ENCODE data around the gene UBE2N.

UBE2N gene

GRCh38 chr12:93453633-93454032 lies 11.9 kb upstream of the UBE2N start:
- no peak for TF ChIP-seq SPI1 (IDR thresholded peaks at IDR 0.05; ENCODE audit: borderline replicate concordance, low read depth)
- TF ChIP-seq CTCF (IDR thresholded peaks at IDR 0.05; ENCODE audit: insufficient read depth, low read length) = no peak
- Histone ChIP-seq H3K27me3 (ENCODE audit: insufficient read depth, poor library complexity, severe bottlenecking) (no peaks in the 10 kb centered on the region), H3K4me3 (replicated peaks; ENCODE audit: insufficient read depth, low read length) (no peak overlapping the region), H3K27ac (replicated peaks) (no peak overlapping the region)
- no peak for DNase-seq (ENCODE audit: low read depth in 1 of 2, low spot score in 1 of 2)

GRCh38 chr12:93451423-93452158 lies 9.8 kb upstream of the UBE2N start:
- no peak overlapping the region for H3K4me3 ChIP-seq (replicated peaks; ENCODE audit: insufficient read depth, low read length)
- no peak overlapping the region for H3K27ac ChIP-seq (replicated peaks)
- peak in 1 of 2 experiments; percentile 15 for DNase-seq (ENCODE audit: low read depth in 1 of 2, low spot score in 1 of 2)
- no peaks in the 10 kb centered on the region for H3K27me3 ChIP-seq (ENCODE audit: insufficient read depth, poor library complexity, severe bottlenecking)
- TF ChIP-seq GABPA (IDR thresholded peaks at IDR 0.05; ENCODE audit: low read depth) = no peak
- peak; percentile 42; the same call in 1 of the 2 replicates for TF ChIP-seq SPI1 (IDR thresholded peaks at IDR 0.05; ENCODE audit: borderline replicate concordance, low read depth)

- no peak for DNase-seq (ENCODE audit: low read depth in 1 of 2, low spot score in 1 of 2)
- Histone ChIP-seq H3K27me3 (ENCODE audit: insufficient read depth, poor library complexity, severe bottlenecking) (no peaks in the 10 kb centered on the region), H3K4me3 (replicated peaks; ENCODE audit: insufficient read depth, low read length) (no peak overlapping the region), H3K27ac (replicated peaks) (no peak overlapping the region)
- TF ChIP-seq SPI1 (IDR thresholded peaks at IDR 0.05; ENCODE audit: borderline replicate concordance, low read depth) (no peak), REST (IDR thresholded peaks at IDR 0.05; ENCODE audit: insufficient replicate concordance, low read depth) (no peak), POLR2AphosphoS5 (IDR thresholded peaks at IDR 0.05; ENCODE audit: low read depth) (no peak), GABPA (IDR thresholded peaks at IDR 0.05; ENCODE audit: low read depth) (no peak), CTCF (IDR thresholded peaks at IDR 0.05; ENCODE audit: insufficient read depth, low read length) (no peak)
Measured at GRCh38 chr12:93449277-93449676, 7.5 kb upstream of the UBE2N start.

- DNase-seq (ENCODE audit: low read depth in 1 of 2, low spot score in 1 of 2) = no peak
- TF ChIP-seq CTCF (IDR thresholded peaks at IDR 0.05; ENCODE audit: insufficient read depth, low read length) (no peak), GABPA (IDR thresholded peaks at IDR 0.05; ENCODE audit: low read depth) (no peak), SPI1 (IDR thresholded peaks at IDR 0.05; ENCODE audit: borderline replicate concordance, low read depth) (no peak), REST (IDR thresholded peaks at IDR 0.05; ENCODE audit: insufficient replicate concordance, low read depth) (no peak), POLR2AphosphoS5 (IDR thresholded peaks at IDR 0.05; ENCODE audit: low read depth) (no peak)
- Histone ChIP-seq H3K4me3 (replicated peaks; ENCODE audit: insufficient read depth, low read length) (no peak overlapping the region), H3K27ac (replicated peaks) (no peak overlapping the region), H3K27me3 (ENCODE audit: insufficient read depth, poor library complexity, severe bottlenecking) (no peaks in the 10 kb centered on the region)
Measured at GRCh38 chr12:93448796-93449195, 7.0 kb upstream of the UBE2N start.
